Measurements from ENCODE around the gene CKLF. TPM values are rescaled to one million over a fixed set of nuclear protein-coding genes. Genes with fewer than 3 reads are reported as not detected.
"Not testable (repeated sequence)": the region's sequence is repeated elsewhere in the genome, so short reads cannot be mapped to it uniquely, and the experiment has no call there.

Gene CKLF
- total RNA-seq, 1 donor from 2014 or later, result 102 TPM

DNA sequence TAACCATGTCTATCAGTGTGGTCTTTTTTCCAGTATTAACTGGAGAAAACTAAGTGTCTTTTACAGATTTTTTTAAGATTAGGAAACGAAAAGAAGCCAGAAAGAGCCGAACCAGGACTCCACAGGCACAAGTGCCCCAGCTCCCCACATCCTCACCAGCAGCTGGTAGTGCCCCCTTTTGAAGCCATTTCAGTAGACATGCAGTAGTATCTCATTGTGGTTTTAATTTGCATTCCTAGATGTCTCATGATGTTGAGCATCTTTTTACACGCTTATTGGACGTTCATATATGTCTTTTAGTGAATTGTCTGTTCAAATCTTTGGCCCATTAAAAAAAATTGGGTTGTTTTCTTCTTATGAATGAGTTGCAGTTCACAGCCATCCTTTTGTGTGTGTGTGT is 47.4 kb downstream of the CKLF start:
- DNase-seq, result no peak

DNA sequence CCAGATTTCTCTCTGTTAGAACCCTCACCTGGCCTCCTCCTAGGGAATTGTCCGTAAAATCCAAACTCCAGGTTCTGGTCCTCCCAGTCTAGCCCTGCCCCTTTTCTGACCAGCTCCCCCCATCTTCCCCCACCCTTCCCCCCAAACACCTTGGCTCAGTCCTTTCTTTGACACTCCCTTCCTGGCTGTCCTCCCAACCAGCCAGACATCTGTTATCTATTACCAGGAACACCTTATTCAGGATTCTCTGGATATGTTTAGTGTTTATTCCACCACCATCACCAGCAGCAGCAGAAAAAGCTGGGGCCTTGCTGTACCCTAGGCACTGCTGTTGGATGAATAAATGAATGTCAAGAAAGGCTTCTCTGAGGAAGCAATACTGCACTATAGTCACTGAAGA is 48.1 kb downstream of the CKLF start:
- no peak for DNase-seq

DNA sequence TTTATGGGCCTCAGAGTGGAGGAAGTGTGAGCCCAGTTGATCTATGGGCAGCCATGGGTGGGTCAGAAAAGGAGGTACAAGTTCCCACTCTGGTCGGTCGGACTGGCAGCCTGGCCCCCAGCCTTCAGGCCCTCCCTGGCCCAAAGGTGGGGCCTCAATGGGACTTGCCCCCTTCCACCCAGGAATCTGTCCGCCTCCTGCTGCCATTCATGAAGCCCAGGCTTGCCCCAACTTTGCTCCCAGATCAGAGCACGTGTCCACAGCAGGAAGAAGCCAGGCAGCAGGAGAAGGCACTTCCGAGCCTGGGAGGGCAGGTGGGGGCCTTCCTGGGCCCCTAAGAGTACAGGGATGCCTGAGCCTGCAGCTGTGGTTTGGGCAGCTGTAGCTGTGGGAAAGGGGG is 49.1 kb downstream of the CKLF start:
- no peak for DNase-seq

DNA sequence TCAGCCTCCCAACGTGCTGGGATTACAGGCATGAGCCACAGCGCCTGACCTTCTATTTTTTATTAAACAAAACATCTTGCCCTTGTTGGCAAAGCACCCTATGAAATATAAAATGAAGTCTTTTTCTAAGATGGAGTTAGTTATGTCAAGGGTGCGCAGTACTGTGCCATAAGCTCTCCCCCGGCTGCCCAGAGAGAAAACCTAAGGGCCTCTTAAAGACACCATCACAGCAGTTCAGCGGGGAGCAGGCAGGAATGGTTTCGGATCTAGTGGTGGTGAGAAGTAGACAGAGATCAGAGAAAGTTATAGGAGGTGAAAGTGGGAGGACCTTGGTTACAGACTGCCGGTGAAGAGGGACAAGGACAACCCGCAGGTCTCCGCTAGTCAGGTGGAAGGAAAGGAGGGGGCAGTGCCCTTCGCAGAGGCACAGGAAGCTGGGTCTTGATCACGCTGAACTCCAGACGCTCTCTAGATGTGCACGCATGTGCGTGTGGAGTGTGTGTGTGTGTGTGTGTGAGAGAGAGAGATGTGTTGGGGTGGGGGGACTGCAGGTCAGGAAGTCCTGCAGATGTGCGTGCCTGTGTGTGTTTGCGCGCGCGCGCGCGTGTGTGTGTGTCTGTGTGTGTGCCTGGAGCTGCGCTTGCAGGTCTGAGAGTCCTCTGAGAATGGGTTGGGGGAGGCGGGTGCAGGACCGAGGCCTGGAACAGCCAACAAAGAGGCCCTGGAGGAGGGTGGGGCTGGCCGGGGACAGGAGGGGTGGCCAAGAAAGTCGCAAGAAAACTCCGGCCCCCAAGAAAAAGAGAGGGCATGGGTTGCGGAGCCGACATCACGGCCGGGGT is 51.4 kb downstream of the CKLF start:
- peak; percentile 63 for DNase-seq

DNA sequence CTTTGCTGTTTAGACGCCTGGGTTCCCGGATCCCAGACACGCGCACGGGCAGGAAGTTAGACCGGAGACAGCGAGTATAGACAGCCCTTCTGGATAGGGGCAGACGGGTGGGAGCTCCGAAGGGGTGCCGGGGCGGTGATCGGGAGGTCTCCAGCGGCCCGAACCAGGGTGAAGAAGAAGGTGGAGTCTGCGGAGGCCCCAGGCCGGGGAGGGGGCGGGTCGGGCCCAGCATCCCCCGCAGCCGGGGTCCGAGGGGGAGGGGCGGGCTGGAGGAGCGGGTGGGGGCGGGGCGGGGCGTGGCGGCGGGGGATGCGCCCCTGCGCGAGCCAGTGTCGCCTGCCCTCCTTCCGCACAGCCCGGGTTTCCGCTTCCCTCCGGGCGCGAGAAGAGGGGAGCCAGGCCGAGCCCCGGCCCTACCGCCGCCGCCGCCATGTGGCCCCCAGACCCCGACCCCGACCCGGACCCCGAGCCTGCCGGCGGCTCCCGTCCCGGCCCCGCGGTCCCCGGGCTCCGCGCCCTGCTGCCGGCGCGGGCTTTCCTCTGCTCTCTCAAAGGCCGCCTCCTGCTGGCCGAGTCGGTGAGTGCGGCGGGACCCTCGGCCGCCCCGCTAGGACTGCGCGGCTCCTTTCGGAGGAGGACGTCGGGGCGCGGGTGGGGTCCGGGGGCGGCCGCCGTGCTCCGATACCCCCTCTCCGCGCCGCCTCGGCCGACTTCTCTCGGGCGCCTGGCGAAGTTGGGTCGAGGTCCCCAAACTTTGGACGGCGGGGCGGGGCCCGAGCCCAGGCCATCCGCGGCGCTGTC is 52.2 kb downstream of the CKLF start, which contains the start of gene CMTM3:
Gene CMTM3 (plus strand): TSS at position 329 of the 801 bp plus-strand sequence. CDS start 102 bp downstream, at position 431.
- peak; percentile 80 for DNase-seq

DNA sequence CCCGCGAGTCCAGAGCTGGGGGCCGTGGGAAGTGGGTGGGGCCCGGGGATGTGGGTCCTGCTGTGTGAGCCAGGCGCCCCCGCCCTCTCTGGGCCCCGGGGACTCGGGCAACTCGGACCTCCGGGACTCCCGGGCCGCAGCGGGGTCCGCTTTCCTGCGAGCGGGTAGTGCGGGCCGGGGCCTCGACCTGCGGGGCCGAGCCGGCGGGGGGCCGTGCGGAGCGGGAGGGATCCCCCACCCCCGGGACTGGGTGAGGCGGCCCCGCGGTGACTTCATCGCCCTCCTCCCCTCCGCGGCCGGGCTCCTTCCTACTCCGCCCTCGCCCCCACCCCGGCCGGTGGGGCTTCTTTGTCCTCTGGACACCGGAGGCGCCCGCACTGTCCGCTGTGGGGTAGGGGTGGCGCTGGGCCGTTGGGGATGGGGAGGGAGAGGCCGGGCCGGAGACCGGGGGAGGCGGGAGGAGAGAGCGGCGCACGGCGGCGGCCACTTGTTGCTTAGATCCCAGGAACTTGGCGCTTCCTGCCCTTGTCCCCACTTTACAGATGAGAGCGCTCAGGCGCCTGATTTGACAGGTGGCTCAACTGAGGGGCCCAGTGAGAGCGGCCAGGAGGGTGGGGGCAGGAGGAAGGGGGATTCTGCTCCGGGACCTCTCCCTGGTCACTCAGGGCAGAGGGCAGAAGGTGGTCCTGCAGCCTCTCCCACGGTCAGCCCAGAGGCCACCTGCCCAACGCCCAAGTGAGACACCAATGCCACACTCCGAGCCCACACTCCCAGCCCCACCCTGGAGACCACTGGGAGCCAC is 53.0 kb downstream of the CKLF start:
- peak; percentile 68 for DNase-seq

DNA sequence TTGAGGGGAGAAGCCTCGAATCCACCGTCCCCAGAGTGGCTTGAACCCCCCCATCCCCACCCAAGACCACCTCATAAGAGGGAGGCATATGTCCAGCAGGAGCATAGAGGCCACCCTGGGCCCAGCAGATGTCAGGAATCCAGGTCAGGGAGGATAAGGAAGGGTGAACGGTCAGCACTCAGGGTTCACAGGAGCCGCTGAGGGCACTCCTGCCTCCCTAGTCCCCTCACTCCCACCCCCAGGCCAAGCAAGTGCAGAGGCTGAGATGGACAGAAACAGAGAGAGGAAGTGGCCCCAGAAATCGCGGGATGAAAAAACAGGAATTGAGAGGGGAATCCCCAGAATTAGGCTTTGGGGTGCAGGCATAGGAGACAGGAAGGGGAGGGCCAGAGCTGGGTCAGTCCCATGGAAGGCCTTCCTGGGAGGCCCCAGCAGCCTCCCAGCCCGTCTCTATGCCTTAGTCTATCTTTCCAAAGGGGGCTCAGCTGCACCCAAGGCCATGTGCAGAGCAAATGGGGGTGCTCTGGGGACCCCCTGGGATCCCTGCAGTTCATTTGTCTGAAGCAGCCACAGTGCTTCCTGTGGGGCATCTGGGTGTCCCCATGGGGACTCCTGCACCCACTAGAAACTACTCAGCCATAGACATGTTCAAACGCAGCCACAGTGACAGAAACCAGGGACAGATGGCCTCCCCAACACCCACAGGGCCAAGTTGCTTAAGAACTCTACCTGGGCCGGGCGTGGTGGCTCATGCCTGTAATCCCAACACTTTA is 53.8 kb downstream of the CKLF start:
- DNase-seq, result peak; percentile 12

DNA sequence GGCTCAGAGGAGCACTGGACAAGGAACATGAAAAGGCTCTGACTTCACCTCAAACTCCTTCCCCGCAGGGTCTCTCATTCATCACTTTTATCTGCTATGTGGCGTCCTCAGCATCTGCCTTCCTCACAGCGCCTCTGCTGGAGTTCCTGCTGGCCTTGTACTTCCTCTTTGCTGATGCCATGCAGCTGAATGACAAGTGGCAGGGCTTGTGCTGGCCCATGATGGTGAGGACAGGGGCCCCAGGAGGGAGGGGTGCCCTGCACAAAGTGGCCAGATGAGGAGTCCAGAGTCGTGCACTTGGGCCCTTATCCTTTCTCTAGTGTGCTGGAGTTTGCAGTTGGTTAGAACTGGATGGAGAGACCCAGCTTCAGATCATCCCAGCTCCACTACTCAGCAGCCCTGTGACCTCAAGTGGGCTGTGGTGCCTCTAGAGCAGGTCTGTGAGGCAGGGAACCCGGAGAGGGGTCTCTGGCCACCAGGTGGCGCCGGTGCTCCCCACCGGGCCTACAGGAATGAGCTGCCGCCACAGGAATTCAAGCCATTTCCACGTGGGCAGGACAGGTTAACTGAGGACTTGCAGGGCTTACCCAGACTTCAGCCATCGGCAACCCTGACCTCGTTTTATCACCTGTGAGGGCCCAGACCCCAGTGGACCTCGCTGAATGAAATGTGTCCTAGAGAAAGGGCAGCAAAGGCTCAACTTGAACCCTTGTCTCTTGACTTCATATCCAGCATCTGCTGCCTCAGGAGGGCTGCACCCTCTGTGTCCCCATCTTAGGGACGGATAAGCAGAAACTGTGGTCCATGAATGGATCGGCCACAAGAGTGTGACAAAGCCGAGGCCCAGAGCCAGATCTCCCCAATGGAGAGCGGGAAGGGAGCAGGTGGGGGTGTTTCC is 56.1 kb downstream of the CKLF start:
- DNase-seq, result peak; percentile 93

DNA sequence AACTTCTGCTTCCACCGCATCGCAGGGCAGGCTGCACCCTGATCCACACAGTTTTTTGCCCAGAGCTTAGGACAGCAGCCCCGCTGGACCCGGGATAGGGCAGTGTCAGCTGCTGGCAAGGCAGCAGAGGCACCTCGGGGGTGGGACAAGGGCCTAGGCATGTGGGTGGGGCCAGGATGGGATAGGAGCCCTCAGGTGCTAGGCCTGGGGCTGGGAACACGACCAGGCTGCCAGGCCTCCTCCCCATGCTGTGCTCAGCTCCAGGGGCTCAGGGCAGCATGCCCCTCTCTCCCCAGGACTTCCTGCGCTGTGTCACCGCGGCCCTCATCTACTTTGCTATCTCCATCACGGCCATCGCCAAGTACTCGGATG is 56.7 kb downstream of the CKLF start:
- no peak for DNase-seq

DNA sequence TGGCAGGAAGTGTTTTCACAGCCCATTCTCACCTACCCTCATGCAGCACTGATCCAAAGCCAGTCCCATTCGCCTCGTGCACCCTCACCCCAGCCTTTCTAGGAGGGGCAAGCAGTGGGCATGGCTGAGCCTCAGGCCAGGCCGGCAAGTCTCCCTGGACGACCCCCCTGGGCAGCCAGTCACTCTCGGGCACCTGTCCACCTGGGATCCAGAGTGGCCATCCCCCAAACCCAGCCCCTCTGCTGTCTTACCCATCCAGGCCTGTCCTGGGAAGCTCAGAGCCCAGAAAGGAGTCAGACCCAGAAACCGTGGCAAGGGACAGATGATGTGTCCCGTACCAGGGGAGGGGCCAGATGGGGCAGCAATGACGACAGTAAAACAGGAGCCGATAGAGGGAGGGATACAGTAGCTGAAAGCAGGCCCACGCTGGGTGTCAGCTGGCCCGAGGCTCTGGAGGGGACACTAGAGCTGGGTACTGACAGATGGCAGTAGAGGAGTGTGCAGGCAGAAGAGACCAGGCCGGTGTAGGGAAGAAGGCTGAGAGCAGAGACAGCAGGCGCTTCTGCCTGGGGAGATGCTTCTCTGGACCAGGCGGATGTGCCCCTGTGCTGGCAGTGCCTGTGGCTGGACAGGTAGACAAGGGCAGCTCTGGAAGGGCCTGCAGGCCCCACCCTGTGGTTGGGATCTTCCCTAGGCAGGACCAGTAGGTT is 57.9 kb downstream of the CKLF start:
- DNase-seq, result no peak

DNA sequence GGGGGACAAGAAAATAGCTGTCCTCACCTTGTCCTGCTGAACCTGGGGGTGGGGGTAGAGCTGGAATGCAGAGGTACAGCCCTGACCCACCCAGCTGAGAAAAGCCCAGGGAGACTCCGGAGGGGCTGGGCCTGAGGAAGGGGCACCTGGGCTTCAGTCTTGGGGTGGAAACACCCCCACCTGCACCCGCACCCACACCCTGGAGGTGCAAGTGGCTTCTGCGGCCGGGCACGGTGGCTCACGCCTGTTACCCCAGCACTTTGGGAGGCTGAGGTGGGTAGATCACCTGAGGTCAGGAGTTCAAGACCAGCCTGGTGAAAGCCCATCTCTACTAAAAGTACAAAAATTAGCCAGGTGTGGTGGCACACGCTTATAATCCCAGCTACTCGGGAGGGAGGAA is 59.5 kb downstream of the CKLF start:
- not testable (repeated sequence) for DNase-seq

DNA sequence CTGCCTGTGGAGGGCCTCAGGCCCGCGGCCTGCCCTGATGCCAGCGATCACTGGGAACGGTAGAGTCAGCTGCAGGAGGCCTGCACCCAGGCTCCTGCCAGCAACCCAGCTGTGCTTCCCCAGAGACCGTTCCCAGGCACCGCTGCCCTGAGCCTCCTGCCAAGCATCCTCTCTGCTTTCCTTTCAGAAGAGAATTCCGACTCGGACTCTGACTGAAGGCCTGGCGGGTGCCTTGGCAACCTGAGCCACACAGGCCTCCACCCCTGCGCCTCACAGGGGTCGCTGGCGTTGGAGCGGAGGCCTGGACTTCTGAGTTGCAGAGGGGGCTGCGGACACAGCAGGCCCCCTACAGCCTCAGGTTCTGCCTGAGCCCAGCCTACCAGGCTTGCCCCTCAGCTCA is 60.0 kb downstream of the CKLF start:
- DNase-seq, result no peak

DNA sequence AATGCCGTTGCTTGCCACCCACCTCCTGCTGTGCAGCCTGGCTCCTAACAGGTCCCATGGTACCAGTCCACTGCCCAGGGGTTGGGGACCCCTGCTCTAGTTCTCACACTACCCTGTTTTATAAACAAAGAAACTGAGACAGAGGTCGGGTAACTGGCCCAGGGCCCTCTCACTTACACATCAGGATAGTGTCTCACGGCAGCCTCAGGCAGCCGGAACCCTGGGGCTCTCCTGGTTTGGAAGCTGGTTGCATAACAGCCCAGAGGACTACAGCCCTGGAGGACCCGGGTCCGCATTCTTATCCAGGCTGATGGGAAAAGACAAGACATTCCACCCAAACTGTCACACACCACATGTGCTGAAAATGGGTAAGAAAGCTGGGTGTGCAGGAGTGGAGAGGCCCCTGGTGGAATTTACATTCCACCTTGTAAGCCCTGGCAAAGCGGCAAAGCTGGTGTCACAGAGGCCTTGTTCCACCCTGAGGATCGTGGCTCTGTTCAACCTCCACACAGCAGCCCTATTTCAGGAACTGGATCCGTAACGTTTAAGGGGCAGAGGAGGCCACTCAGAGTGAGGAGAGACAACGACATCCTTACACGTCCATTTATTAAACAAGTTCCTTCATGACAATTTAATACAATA is 61.9 kb downstream of the CKLF start:
- no peak for DNase-seq

Other genes starting within 250 kb of the CKLF start
- gene CDH5, start 185.9 kb upstream of the CKLF start, total RNA-seq, result 713 and 795 TPM in 2 replicates
- gene BEAN1, start 125.3 kb upstream of the CKLF start, total RNA-seq, result 0.09 and 0.34 TPM in 2 replicates
- 41.0 and 46.5 TPM in 2 replicates for gene TK2, start 2.5 kb upstream of the CKLF start, total RNA-seq
- gene CMTM1, start 13.9 kb downstream of the CKLF start, total RNA-seq, result 2.7 and 3.6 TPM in 2 replicates
- 0.34 TPM in 1 of 2 replicates, not detected in the other for gene CMTM2, start 26.9 kb downstream of the CKLF start, total RNA-seq
- 23.3 and 31.6 TPM in 2 replicates for gene CMTM3, start 52.1 kb downstream of the CKLF start, total RNA-seq
- gene CMTM4, start 144.2 kb downstream of the CKLF start, total RNA-seq, result 8.8 and 11.6 TPM in 2 replicates
- gene DYNC1LI2, start 199.0 kb downstream of the CKLF start, total RNA-seq, result 112 and 219 TPM in 2 replicates
- 0.17 TPM in 1 of 2 replicates, not detected in the other for gene TERB1, start 249.0 kb downstream of the CKLF start, total RNA-seq

Data from dermis blood vessel endothelial cell (primary cell).